Activated CD4-positive, alpha-beta T cell treated with anti-CD3 and anti-CD28 coated beads for 1 hour (primary cell): Measurements from ENCODE around the gene BNC2.
"Not testable (repeated sequence)": the region's sequence is repeated elsewhere in the genome, so short reads cannot be mapped to it uniquely, and the experiment has no call there.

Experiments used
- DNase-seq: peaks from one replicate; pipeline ENCODE4 v3.0.0-alpha.2; 2020

Gene BNC2

GRCh38 chr9:16475996-16476395 is 394.5 kb downstream of the BNC2 start:
- DNase-seq: no peak

- no peak for DNase-seq
Measured at GRCh38 chr9:16475257-16475656, 395.2 kb downstream of the BNC2 start.

GRCh38 chr9:16469184-16469583 is 401.3 kb downstream of the BNC2 start:
- DNase-seq: no peak

- no peak for DNase-seq
Measured at GRCh38 chr9:16461851-16462250, 408.6 kb downstream of the BNC2 start.

GRCh38 chr9:16461137-16461840 is 409.2 kb downstream of the BNC2 start:
- no peak for DNase-seq

- DNase-seq: no peak
Measured at GRCh38 chr9:16460696-16461095, 409.8 kb downstream of the BNC2 start.

GRCh38 chr9:16459421-16460148 is 410.9 kb downstream of the BNC2 start:
- DNase-seq: no peak

- no peak for DNase-seq
Measured at GRCh38 chr9:16458696-16459420, 411.6 kb downstream of the BNC2 start.

GRCh38 chr9:16455842-16456241 is 414.6 kb downstream of the BNC2 start:
- no peak for DNase-seq

GRCh38 chr9:16453390-16453789 is 417.1 kb downstream of the BNC2 start:
- DNase-seq: no peak

- no peak for DNase-seq
Measured at GRCh38 chr9:16450578-16450977, 419.9 kb downstream of the BNC2 start.

- no peak for DNase-seq
Measured at GRCh38 chr9:16450043-16450442, 420.4 kb downstream of the BNC2 start.

GRCh38 chr9:16449076-16449730 is 421.3 kb downstream of the BNC2 start:
- DNase-seq: no peak

GRCh38 chr9:16447946-16448345 is 422.5 kb downstream of the BNC2 start:
- DNase-seq: no peak

GRCh38 chr9:16446636-16447035 is 423.8 kb downstream of the BNC2 start:
- no peak for DNase-seq

GRCh38 chr9:16445141-16445920 is 425.1 kb downstream of the BNC2 start:
- no peak for DNase-seq

GRCh38 chr9:16442622-16443021 is 427.8 kb downstream of the BNC2 start:
- DNase-seq: no peak

GRCh38 chr9:16441791-16442190 is 428.7 kb downstream of the BNC2 start:
- no peak for DNase-seq

GRCh38 chr9:16438831-16439230 is 431.6 kb downstream of the BNC2 start:
- DNase-seq: not testable (repeated sequence)

GRCh38 chr9:16436545-16436944 is 433.9 kb downstream of the BNC2 start:
- DNase-seq: no peak

- DNase-seq: no peak
Measured at GRCh38 chr9:16434526-16434925, 435.9 kb downstream of the BNC2 start.

GRCh38 chr9:16433494-16433893 is 437.0 kb downstream of the BNC2 start:
- no peak for DNase-seq
